IMR-90 (cell line): ENCODE data around the gene SF3B2. TPM values are rescaled to one million over a fixed set of nuclear protein-coding genes. Genes with fewer than 3 reads are reported as not detected.

Source experiments
- ATAC-seq: fragments of 200-7000 bp; cut with Tn5 transposase; 2 replicates; pipeline ENCODE4 v1.9.1; 2020; ENCODE audit warnings: low read depth, mild to moderate bottlenecking, moderate library complexity
- BruUV-seq: library from RNA; stranded (reverse); fragments of 400-500 nt; replicated peaks from 2 replicates; lab custom pipeline; 2021; lab: Mats Ljungman, UMichigan
- CTCF ChIA-PET: fragments of 300-600 bp; formaldehyde crosslinking; extraction: SDS; loops from one replicate; lab custom pipeline; 2021; ENCODE audit warnings: antibody characterized with exemption; lab: Yijun Ruan, JAX
- POLR2A ChIA-PET: fragments of 300-600 bp; sonication (Branson Sonifier 250); formaldehyde crosslinking; loops from one replicate; lab custom pipeline; 2022; ENCODE audit warnings: antibody characterized with exemption; ENCODE audit not compliant: unreplicated experiment; lab: Charles Lee
- DNase-seq: peaks from one replicate; pipeline ENCODE4 v3.0.0; 2013
- H2AFZ ChIP-seq: replicated peaks from 2 replicates; pipeline ENCODE3; 2013; ENCODE audit warnings: low read length, mild to moderate bottlenecking; ENCODE audit not compliant: poor library complexity
- H2AK5ac ChIP-seq: 2 replicates; pipeline ENCODE4 v1.6.1; 2013; ENCODE audit warnings: low read depth, low read length, inconsistent platforms
- H2AK9ac ChIP-seq: replicated peaks from 2 replicates; pipeline ENCODE3; 2013; ENCODE audit warnings: mild to moderate bottlenecking, low read depth, low read length, moderate library complexity; ENCODE audit not compliant: poor library complexity
- H2BK120ac ChIP-seq: 2 replicates; pipeline ENCODE4 v1.6.1; 2013; ENCODE audit warnings: low read depth, low read length, inconsistent platforms
- H2BK15ac ChIP-seq: 3 replicates; pipeline ENCODE4 v1.6.1; 2013; ENCODE audit warnings: low read depth, low read length, inconsistent platforms
- H2BK20ac ChIP-seq: 2 replicates; pipeline ENCODE4 v1.6.1; 2013; ENCODE audit warnings: low read depth, mild to moderate bottlenecking, inconsistent platforms, low read length, moderate library complexity
- H2BK5ac ChIP-seq: 2 replicates; pipeline ENCODE4 v1.6.1; 2013; ENCODE audit warnings: mild to moderate bottlenecking, low read depth, low read length, inconsistent platforms; ENCODE audit not compliant: poor library complexity, severe bottlenecking
- H3K14ac ChIP-seq: replicated peaks from 2 replicates; pipeline ENCODE4 v1.6.1; 2013; ENCODE audit warnings: low read depth, low read length, inconsistent platforms
- H3K18ac ChIP-seq: 2 replicates; pipeline ENCODE4 v1.6.1; 2013; ENCODE audit warnings: low read depth, low read length, control low read depth
- H3K23ac ChIP-seq: 2 replicates; pipeline ENCODE4 v1.6.1; 2013; ENCODE audit warnings: low read depth, low read length, inconsistent platforms
- H3K27ac ChIP-seq: 2 replicates; pipeline ENCODE4 v1.5.1; 2013; ENCODE audit warnings: mild to moderate bottlenecking, control low read depth, low read length; ENCODE audit not compliant: insufficient read depth
- H3K27me3 ChIP-seq: 2 replicates; pipeline ENCODE4 v1.6.1; 2013; ENCODE audit warnings: low read length; ENCODE audit not compliant: control insufficient read depth, insufficient read depth
- H3K36me3 ChIP-seq: 2 replicates; pipeline ENCODE4 v1.6.1; 2013; ENCODE audit warnings: low read length, mixed read lengths; ENCODE audit not compliant: control insufficient read depth, insufficient read depth
- H3K4ac ChIP-seq: 2 replicates; pipeline ENCODE4 v1.6.1; 2013; ENCODE audit warnings: low read depth, low read length, inconsistent platforms
- H3K4me1 ChIP-seq: 2 replicates; pipeline ENCODE4 v1.6.1; 2013; ENCODE audit warnings: low read length, mixed read lengths; ENCODE audit not compliant: control insufficient read depth, insufficient read depth
- H3K4me2 ChIP-seq: 2 replicates; pipeline ENCODE4 v1.6.1; 2013; ENCODE audit warnings: low read depth, mild to moderate bottlenecking, control low read depth, low read length, moderate library complexity
- H3K4me3 ChIP-seq: 2 replicates; pipeline ENCODE4 v1.5.1; 2013; ENCODE audit warnings: low read depth, mild to moderate bottlenecking, control low read depth, low read length, moderate library complexity; ENCODE audit not compliant: insufficient read depth
- H3K56ac ChIP-seq: 2 replicates; pipeline ENCODE4 v1.6.1; 2013; ENCODE audit warnings: low read length, inconsistent platforms; ENCODE audit not compliant: insufficient read depth; ENCODE audit errors: extremely low read depth
- H3K79me1 ChIP-seq, 2 experiments: 2 replicates each; pipeline ENCODE4 v1.6.1; 2013; ENCODE audit warnings: low read length in 2 of 2, inconsistent platforms in 1 of 2, low read depth in 1 of 2
- H3K9ac ChIP-seq: 2 replicates; pipeline ENCODE4 v1.6.1; 2013; ENCODE audit warnings: low read depth, low read length, control low read depth
- H3K9me1 ChIP-seq: 2 replicates; pipeline ENCODE4 v1.6.1; 2013; ENCODE audit warnings: low read length, inconsistent platforms; ENCODE audit not compliant: insufficient read depth
- H3K9me3 ChIP-seq: 2 replicates; pipeline ENCODE4 v1.6.1; 2013; ENCODE audit warnings: low read length; ENCODE audit not compliant: control insufficient read depth, insufficient read depth
- H4K20me1 ChIP-seq: 2 replicates; pipeline ENCODE4 v1.6.1; 2013; ENCODE audit warnings: low read length, inconsistent platforms; ENCODE audit not compliant: insufficient read depth
- H4K5ac ChIP-seq: 2 replicates; pipeline ENCODE4 v1.6.1; 2013; ENCODE audit warnings: mild to moderate bottlenecking, low read depth, low read length, control low read depth
- H4K8ac ChIP-seq, 2 experiments: 2 replicates each; pipeline ENCODE4 v1.6.1; 2013; ENCODE audit warnings: low read depth in 2 of 2, low read length in 2 of 2, control low read depth in 1 of 2, inconsistent platforms in 1 of 2
- H4K91ac ChIP-seq: 2 replicates; pipeline ENCODE4 v1.6.1; 2013; ENCODE audit warnings: low read depth, low read length, inconsistent platforms; ENCODE audit not compliant: insufficient read depth
- CEBPB ChIP-seq: IDR thresholded peaks from 2 replicates; pipeline ENCODE4 v1.6.1; 2012; ENCODE audit warnings: low read depth, low read length, improper control_type of control experiment
- CTCF ChIP-seq: conservative IDR thresholded peaks from 2 replicates; pipeline ENCODE4 v1.5.1; 2012; ENCODE audit warnings: mild to moderate bottlenecking, low read depth, low read length, improper control_type of control experiment
- ELK1 ChIP-seq: fragments of 150-350 bp; IDR thresholded peaks from 2 replicates; pipeline ENCODE4 v1.6.1; 2016; ENCODE audit warnings: low read depth, mild to moderate bottlenecking, low read length, moderate library complexity, borderline replicate concordance
- MAFK ChIP-seq: IDR thresholded peaks from 2 replicates; pipeline ENCODE4 v1.6.1; 2012; ENCODE audit warnings: low read depth, low read length, improper control_type of control experiment
- MAZ ChIP-seq: IDR thresholded peaks from 2 replicates; pipeline ENCODE4 v1.6.1; 2012; ENCODE audit warnings: low read depth, mild to moderate bottlenecking, low read length, improper control_type of control experiment, moderate library complexity, borderline replicate concordance
- NFE2L2 ChIP-seq: fragments of 150-350 bp; IDR thresholded peaks from 2 replicates; pipeline ENCODE4 v1.6.1; 2016; ENCODE audit warnings: low read depth, mild to moderate bottlenecking, low read length
- POLR2A ChIP-seq: IDR thresholded peaks from 2 replicates; pipeline ENCODE4 v1.6.1; 2012; ENCODE audit warnings: mild to moderate bottlenecking, low read depth, low read length
- RAD21 ChIP-seq: IDR thresholded peaks from 2 replicates; pipeline ENCODE4 v1.6.1; 2012; ENCODE audit warnings: low read length, improper control_type of control experiment
- RFX5 ChIP-seq: IDR thresholded peaks from 2 replicates; pipeline ENCODE4 v1.8.0; 2012; ENCODE audit warnings: low read depth, mild to moderate bottlenecking, low read length, moderate library complexity
- SMC3 ChIP-seq: fragments of 150-350 bp; IDR thresholded peaks from 2 replicates; pipeline ENCODE4 v1.6.1; 2016; ENCODE audit warnings: low read depth, mild to moderate bottlenecking, antibody characterized with exemption, low read length, moderate library complexity
- USF2 ChIP-seq: fragments of 150-350 bp; IDR thresholded peaks from 2 replicates; pipeline ENCODE4 v1.6.1; 2017; ENCODE audit warnings: mild to moderate bottlenecking, antibody characterized with exemption, low read length, low read depth
- WGBS, 2 experiments: methylation state at CpG; one replicate each; pipeline versions ENCODE4 v1.1.5 to v1.1.7; 2013; ENCODE audit warnings: missing lambda C conversion rate in 2 of 2; ENCODE audit not compliant: insufficient read length in 1 of 2; ENCODE audit errors: extremely low coverage in 2 of 2; 5-methylcytosine and 5-hydroxymethylcytosine counted together
- dilution Hi-C: fragments of 300-500 bp; cut with HindIII; formaldehyde crosslinking; loops from one replicate; pipeline ENCODE4 v1.14.3; 2018; ENCODE audit warnings: low sequenced_read_pairs; ENCODE audit not compliant: unreplicated experiment
- in situ Hi-C: fragments of 300-500 bp; cut with MboI; formaldehyde crosslinking; loops from 3 replicates; pipeline ENCODE4 v1.14.3; 2019; ENCODE audit warnings: low sequenced_read_pairs, inconsistent platforms, mixed read lengths
- intact Hi-C: fragments of 100-400 bp; cut with micrococcal nuclease; formaldehyde crosslinking; loops from 2 replicates; pipeline ENCODE4 v1.10.0; 2022
- polyA plus RNA-seq, 3 experiments: library from polyadenylated mRNA; depleted of rRNA; stranded (reverse); fragments of >200 nt; gene quantifications; 2 replicates each; pipeline ENCODE4 v1.2.3, GENCODE V29; 2012; ENCODE audit warnings: low replicate concordance in 1 of 3
- total RNA-seq: library from RNA; depleted of rRNA; stranded (reverse); fragments of >200 nt; gene quantifications from 2 replicates; pipeline ENCODE4 v1.2.3, GENCODE V29; 2012

The SF3B2 gene
- total and polyA plus RNA-seq, 2 of the 4 experiments (the other 2 are of a cell fraction), result 120 to 122 TPM

GRCh38 chr11:66013762-66014100, 38.4 kb upstream of the SF3B2 start:
- no peak for ATAC-seq
- intact Hi-C loops, result no loop called here
- no peak overlapping the region for H2AK9ac ChIP-seq
- H3K23ac ChIP-seq, result no peak overlapping the region
- no peak overlapping the region for H3K27ac ChIP-seq
- H2BK15ac ChIP-seq, result no peak overlapping the region; the same call in 2 of the 3 replicates
- H4K5ac ChIP-seq, result no peak overlapping the region
- no peak overlapping the region for H4K91ac ChIP-seq
- H3K9me3 ChIP-seq, result no peaks in the 10 kb centered on the region
- no peak overlapping the region for H3K4me2 ChIP-seq
- peaks cover 9% of the 10 kb centered on the region for H3K4me1 ChIP-seq
- in situ Hi-C loops, result no loop called here
- H3K27me3 ChIP-seq, result peaks cover 13% of the 10 kb centered on the region
- dilution Hi-C loops, result no loop called here
- 87% methylated on average over 3 of the region's 7 CpGs; no CpG with 5 or more reads in 1 of the 2 experiments for WGBS, 2 experiments
- BruUV-seq, result no TSS peak
- H3K4me3 ChIP-seq, result no peak overlapping the region
- peaks cover 23% of the 10 kb centered on the region for H3K9me1 ChIP-seq
- no peaks in the 10 kb centered on the region; the same call in 1 of the 2 replicates for H4K20me1 ChIP-seq
- H3K79me1 ChIP-seq, result no peaks in the 10 kb centered on the region
- DNase-seq, result no peak
- ChIA-PET POLR2A (interaction anchor here (0.6 kb wide), 1 partner anchor 88 kb away, joined by 6 read pairs; no protein-coding TSS in a partner anchor), CTCF (no interaction called here)
- no peak overlapping the region for H4K8ac ChIP-seq
- no peak overlapping the region for H3K18ac ChIP-seq
- H2BK20ac ChIP-seq, result no peak overlapping the region
- no peak overlapping the region for H2BK5ac ChIP-seq
- H3K4ac ChIP-seq, result no peak overlapping the region
- peak overlapping the region; percentile 24; the same call in 1 of the 2 replicates for H2AK5ac ChIP-seq
- no peak overlapping the region for H2AFZ ChIP-seq
- H3K9ac ChIP-seq, result no peak overlapping the region
- no peak overlapping the region for H3K14ac ChIP-seq
- no peak overlapping the region for H2BK120ac ChIP-seq
- H3K36me3 ChIP-seq, result no peaks in the 10 kb centered on the region
- TF ChIP-seq POLR2A (no peak), ELK1 (no peak), RAD21 (no peak), MAZ (no peak), NFE2L2 (no peak), RFX5 (no peak), USF2 (no peak), CTCF (no peak), MAFK (no peak), SMC3 (no peak), CEBPB (no peak)
- no peak overlapping the region for H3K56ac ChIP-seq
